Stimulated activated CD8-positive, alpha-beta memory T cell treated with anti-CD3 and anti-CD28 coated beads, Interleukin-7, amount 100 ng/mL, for 48 hours (primary cell): ENCODE measurements around the gene SELPLG.
"Not testable (repeated sequence)": the region's sequence is repeated elsewhere in the genome, so short reads cannot be mapped to it uniquely, and the experiment has no call there.

Source experiments
- DNase-seq, 2 donors: peaks; one replicate each; pipeline ENCODE4 v3.0.0-alpha.2; 2020; ENCODE audit warnings: low read depth in 1 of 2; ENCODE audit errors: extremely low read depth in 1 of 2

The SELPLG gene

DNA sequence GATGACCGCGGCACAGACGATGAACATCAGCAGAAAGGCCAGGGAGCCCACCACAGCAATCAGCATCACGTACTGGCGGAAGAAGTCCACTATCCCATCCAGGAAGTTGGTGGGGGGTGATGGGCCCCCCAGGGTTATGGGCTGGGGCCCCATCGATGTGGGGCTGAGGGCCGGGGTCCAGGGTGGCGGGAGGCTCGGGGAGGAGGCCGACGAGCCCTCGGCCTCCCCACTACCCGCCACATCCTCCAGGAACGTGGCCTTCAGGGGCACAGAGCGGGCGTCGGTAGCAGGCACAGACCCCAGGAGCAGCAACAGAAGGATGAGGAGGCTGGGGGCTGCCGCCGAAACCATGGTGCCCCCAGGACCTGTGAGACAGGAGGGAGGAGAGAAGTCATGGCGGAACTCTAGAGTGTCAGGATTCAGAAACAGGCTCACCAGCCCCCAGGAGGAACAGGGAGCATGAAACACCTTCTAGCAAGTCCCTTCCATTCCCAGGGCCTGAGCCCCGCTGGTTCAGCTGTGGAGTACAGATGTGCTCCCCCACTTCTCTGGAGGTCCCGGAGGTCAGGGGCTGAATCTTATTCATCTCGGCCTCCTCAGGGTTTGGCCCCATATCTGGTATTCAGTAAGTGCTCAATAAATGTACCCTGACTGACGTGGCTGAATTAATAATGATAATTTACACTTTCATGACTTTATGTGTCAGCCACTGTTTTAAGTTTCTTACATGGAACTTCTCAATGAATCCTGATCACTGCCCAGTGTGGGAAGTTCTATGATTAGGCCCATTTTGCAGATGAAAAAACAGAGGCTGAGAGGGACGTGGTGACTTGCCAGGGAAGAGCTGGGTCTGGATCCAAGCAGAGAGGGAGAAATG is 41.4 kb downstream of the SELPLG start:
- DNase-seq: no peak

- no peak for DNase-seq
These were observed 42.3 kb downstream of the SELPLG start for GRCh38 chr12:108591267-108591980.

DNA sequence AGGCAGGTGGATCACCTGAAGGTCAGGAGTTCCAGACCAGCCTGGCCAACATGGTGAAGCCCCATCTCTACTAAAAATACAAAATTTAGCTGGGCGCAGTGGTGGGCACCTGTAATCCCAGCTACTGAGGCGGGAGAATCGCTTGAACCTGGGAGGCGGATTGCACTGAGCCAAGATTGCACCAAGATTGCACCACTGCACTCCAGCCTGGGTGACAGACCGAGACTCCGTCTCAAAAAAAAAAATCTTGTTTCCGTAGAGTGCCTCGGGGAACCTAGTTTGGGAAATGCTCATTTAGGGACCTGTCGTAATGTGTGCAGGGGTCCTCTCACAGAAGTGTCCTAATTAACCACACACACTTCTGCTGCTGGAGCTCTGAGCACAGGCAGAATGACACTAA is 43.2 kb downstream of the SELPLG start:
- DNase-seq: not testable (repeated sequence)

GRCh38 chr12:108589840-108590229 is 43.9 kb downstream of the SELPLG start:
- DNase-seq: no peak

- no peak for DNase-seq
These were observed 44.5 kb downstream of the SELPLG start for GRCh38 chr12:108589028-108589839.

DNA sequence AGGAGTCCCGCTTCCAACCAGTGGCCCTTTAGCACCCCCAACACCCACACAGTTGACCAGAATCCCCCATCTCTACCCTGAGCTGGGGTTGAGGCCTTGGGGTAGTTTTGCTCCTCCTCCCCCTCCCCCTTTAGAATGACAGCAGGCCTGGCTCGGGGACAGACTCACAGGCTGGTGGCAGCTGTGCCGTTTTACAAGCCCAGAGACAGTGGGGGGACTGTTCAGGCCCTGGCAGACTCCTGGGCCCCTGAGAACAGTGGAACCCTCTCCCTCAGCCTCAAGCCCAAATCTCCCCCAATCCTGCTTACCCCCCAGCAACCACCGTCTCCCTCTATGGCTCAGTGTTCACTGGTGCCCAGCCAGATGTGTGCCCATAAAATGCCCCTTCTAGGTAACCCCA is 45.9 kb downstream of the SELPLG start:
- no peak for DNase-seq

GRCh38 chr12:108586306-108586705 is 47.4 kb downstream of the SELPLG start:
- DNase-seq: no peak

GRCh38 chr12:108585864-108586263 is 47.8 kb downstream of the SELPLG start:
- no peak for DNase-seq

GRCh38 chr12:108584456-108585065 is 49.1 kb downstream of the SELPLG start:
- no peak for DNase-seq

DNA sequence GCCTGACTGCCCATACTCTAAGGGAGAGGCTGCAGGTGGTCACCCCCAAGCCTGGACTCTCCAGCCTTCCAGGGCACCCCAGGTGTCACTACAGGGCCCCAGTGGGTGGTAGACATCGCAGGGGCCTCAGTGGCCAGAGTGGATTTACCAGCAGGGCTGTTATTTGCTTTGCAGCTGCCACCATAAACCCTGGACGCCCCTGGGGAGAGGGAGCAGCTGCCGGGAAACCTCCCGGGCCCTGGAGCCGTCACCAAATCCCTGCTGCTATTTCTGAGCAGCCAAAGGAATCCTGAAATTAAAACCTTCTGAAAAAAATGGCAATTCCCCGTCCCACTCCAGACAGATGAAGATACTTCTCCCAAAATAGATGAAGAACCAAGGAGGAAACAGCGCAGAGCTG is 49.7 kb downstream of the SELPLG start:
- no peak for DNase-seq

DNA sequence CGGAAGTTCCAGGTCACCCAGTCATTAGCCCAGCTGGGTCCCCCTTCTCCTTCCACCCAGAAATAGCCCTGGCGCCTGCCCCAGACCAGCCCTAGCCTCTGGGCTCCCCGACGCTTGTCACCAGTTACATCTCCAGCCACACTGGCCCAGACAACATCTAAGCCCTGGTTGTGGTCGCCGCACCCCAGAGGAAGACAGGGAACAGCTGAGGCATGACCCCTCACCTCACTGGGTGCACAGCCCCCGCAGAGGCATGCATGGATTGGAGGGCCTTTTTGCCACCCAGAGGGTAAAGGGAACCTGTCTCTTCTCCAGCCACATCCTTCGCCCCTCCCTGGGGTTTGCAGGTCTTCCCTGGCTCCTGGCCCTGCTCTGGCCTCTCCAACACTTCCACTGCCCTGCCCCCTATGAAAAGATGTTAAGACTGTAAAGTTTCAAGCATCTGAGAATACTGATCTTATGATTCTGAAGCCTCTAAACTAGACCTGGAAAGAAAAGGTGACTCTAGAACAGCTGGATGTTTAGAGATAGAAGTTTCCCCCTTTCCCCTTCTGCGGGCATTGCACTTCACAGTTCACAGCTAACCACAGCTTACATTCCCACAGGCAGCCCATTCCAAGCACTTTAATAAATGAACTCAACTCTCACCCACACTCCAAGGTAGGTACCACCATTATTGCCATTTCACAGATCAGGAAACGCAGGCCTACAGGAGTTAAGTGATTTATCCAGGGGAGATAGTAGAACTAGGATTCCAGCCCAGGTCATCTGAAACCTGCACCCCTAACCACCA is 50.5 kb downstream of the SELPLG start:
- DNase-seq: no peak

- no peak for DNase-seq
These were observed 51.2 kb downstream of the SELPLG start for GRCh38 chr12:108582509-108582908.

DNA sequence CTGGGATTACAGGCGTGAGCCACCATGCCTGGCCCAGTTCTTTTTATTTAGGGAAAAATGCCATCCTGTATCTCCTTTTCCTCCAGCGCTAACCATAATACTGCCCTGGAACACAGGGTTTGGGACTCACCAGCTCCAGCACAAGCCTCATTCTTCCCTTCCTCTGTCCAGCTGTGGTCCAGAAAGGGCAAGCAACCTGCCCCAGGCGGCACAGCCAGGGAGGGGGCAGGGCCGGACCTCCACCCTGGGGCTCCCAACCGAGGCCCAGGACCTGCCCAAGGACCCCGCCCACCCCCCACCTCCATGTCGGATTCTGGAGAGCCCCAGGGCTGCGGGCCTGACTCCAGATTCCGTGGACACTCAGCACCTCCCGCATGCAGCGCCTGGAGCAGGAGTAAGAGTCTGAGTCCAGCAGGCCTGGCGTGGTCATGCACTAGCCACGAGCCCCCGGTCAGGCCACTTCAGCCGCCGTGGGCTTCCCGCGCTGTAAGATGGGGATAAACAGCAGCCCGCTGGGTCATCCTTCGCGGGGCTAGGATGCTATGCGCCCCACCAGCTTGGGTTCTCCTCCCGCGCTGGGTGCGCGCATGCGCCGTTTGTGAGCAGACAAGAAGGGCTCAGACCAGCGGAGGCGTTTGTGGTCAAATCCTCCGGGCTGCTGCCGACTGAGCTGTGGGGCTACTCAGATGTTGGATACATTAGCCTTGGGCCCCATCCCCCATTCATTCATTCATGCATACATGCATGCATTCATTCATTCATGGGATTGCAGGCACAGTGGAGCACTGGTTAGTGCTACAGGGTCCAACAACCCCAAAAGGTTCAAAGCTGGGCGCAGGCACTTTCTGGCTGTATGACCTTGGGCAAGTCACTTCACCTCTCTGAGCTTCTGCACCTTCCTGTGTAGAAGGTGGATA is 52.1 kb downstream of the SELPLG start:
- no peak for DNase-seq

DNA sequence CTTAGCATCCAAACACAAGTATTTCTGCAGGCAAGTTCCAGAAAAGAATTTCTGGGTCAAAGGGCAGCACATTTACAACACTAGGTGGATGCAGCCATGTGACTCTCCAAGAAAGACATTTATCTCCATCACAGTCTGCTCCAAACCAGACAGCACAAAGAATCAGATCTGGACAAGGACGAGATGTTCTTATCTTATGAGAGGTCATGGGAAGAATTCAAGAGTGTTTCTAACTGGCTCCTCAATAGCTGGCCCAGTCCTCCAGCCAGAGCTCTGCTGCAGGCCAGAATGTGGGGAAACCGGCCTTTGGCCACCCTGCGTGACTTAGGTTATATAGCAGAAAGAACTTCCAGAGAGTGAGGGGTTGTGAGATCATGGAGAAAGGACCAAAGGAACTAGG is 53.2 kb downstream of the SELPLG start:
- no peak for DNase-seq

DNA sequence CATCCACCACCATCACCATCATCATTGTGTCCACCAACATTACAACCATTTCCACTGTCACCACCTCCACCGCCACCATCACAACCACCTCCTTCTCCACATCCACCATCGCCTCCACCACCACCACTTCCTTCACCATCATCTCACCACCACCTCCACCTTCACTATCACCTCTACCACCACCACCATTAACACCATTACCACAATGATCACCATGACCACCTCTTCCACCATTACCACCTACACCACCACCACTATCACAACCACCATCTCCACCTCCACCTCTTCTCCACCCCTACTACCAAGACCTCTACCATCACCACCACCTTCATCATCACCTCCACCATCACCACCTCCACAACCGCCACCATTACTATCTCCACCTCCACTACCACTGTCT is 54.9 kb downstream of the SELPLG start:
- no peak for DNase-seq

DNA sequence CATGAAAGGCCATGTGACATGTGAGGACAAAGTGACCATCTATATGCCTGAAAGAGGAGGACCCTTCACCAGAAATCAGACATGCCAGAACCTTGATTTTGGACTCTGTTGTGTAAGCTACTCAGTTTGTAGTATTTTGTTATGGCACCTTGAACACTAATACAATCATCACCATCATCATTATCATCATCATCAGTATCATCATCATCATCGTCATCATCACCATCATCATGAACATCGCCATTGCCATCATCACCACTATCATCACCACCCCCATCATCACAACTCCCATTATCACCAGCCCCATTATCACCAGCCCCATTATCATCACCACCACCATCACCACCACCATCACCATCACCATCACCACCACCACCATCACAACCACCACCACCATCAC is 55.4 kb downstream of the SELPLG start:
- DNase-seq: no peak

GRCh38 chr12:108577458-108577857 is 56.2 kb downstream of the SELPLG start:
- DNase-seq: no peak

GRCh38 chr12:108576660-108577234 is 56.9 kb downstream of the SELPLG start:
- no peak for DNase-seq
